ENCODE data around the gene MDH1.

Gene MDH1

GRCh38 chr2:63588385-63589147 lies at the start of gene MDH1, which contains the start of gene WDPCP:
MDH1 (plus strand) TSS chr2:63588963; CDS start chr2:63589044, 81 bp downstream.
WDPCP (minus strand) TSS chr2:63588477; CDS start chr2:63588271, 206 bp downstream.
- TF ChIP-seq CEBPB (IDR thresholded peaks at IDR 0.05) (peak; percentile 88), RAD21 (IDR thresholded peaks at IDR 0.05; ENCODE audit: low read depth) (no peak), EP300 (IDR thresholded peaks at IDR 0.05; ENCODE audit: borderline replicate concordance) (0 out of 2 replicates have a peak, but pooled peaks have one; percentile 27), TAF1 (IDR thresholded peaks at IDR 0.05; ENCODE audit: low read depth) (peak; percentile 92), MAX (IDR thresholded peaks at IDR 0.05) (peak; percentile 81; the same call in 1 of the 2 replicates), USF1 (IDR thresholded peaks at IDR 0.05) (peak; percentile 39; the same call in 1 of the 2 replicates), EGR1 (IDR thresholded peaks at IDR 0.05) (peak; percentile 26; the same call in 1 of the 2 replicates), YY1 (IDR thresholded peaks at IDR 0.05; ENCODE audit: low read depth) (peak; percentile 63), TCF12 (IDR thresholded peaks at IDR 0.05; ENCODE audit: low read depth) (peak; percentile 73), CREB1 (IDR thresholded peaks at IDR 0.05; ENCODE audit: low read depth) (peak; percentile 57), TEAD4 (IDR thresholded peaks at IDR 0.05) (no peak), NFIC (IDR thresholded peaks at IDR 0.05) (0 out of 2 replicates have a peak, but pooled peaks have one; percentile 13), FOXM1 (IDR thresholded peaks at IDR 0.05; ENCODE audit: borderline replicate concordance, low read depth) (peak; percentile 75), REST (IDR thresholded peaks at IDR 0.05; ENCODE audit: low read depth) (no peak)

- TF ChIP-seq REST (IDR thresholded peaks at IDR 0.05; ENCODE audit: low read depth), result no peak
Measured at GRCh38 chr2:63539416-63540162, 49.2 kb upstream of the MDH1 start.

- TF ChIP-seq RAD21 (IDR thresholded peaks at IDR 0.05; ENCODE audit: low read depth) (peak; percentile 52), ZBTB7A (IDR thresholded peaks at IDR 0.05; ENCODE audit: low read depth) (no peak), TCF12 (IDR thresholded peaks at IDR 0.05; ENCODE audit: low read depth) (no peak), CREB1 (IDR thresholded peaks at IDR 0.05; ENCODE audit: low read depth) (no peak), FOXM1 (IDR thresholded peaks at IDR 0.05; ENCODE audit: borderline replicate concordance, low read depth) (peak; percentile 63)
Measured at GRCh38 chr2:63544017-63544627, 44.6 kb upstream of the MDH1 start.

- TF ChIP-seq YY1 (IDR thresholded peaks at IDR 0.05; ENCODE audit: low read depth) (no peak), EP300 (IDR thresholded peaks at IDR 0.05; ENCODE audit: borderline replicate concordance) (no peak), TAF1 (IDR thresholded peaks at IDR 0.05; ENCODE audit: low read depth) (no peak), MAX (IDR thresholded peaks at IDR 0.05) (no peak), TCF12 (IDR thresholded peaks at IDR 0.05; ENCODE audit: low read depth) (no peak), CEBPB (IDR thresholded peaks at IDR 0.05) (no peak), REST (IDR thresholded peaks at IDR 0.05; ENCODE audit: low read depth) (no peak), FOXM1 (IDR thresholded peaks at IDR 0.05; ENCODE audit: borderline replicate concordance, low read depth) (no peak), ZBTB7A (IDR thresholded peaks at IDR 0.05; ENCODE audit: low read depth) (no peak), EGR1 (IDR thresholded peaks at IDR 0.05) (no peak), CREB1 (IDR thresholded peaks at IDR 0.05; ENCODE audit: low read depth) (no peak), NFIC (IDR thresholded peaks at IDR 0.05) (no peak)
Measured at GRCh38 chr2:63545023-63545422, 43.7 kb upstream of the MDH1 start.
